Measurements from ENCODE around the gene ZBTB16.

ZBTB16 gene

GRCh38 chr11:114109206-114110090, 49.9 kb downstream of the ZBTB16 start:
- DNase-seq = no peak

GRCh38 chr11:114110123-114110522, 50.6 kb downstream of the ZBTB16 start:
- no peak for DNase-seq

- DNase-seq = peak; percentile 16
Observed at GRCh38 chr11:114110952-114111947, 51.7 kb downstream of the ZBTB16 start.

GRCh38 chr11:114115451-114115928, 56.0 kb downstream of the ZBTB16 start:
- no peak for DNase-seq

GRCh38 chr11:114116357-114116756, 56.8 kb downstream of the ZBTB16 start:
- no peak for DNase-seq

DNA sequence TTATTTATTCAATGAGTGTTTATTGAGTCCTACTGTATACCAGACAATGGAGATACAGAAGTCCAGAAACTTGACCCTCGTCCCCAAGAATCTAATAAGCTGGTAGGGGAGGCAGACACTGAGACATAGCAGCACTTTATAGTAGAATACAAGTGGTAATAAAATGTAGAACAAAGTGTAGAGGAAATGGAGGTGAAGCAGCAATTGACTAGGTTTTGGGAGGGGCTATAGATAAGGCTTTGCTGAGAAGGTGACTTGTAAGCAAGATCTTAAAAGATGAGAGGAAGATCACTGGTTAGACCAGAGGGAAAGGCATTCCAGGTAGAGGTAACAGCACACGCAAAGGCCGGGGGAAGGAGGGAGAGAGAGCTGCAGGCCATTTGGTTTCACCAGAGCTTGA, 57.3 kb downstream of the ZBTB16 start:
- no peak for DNase-seq

DNA sequence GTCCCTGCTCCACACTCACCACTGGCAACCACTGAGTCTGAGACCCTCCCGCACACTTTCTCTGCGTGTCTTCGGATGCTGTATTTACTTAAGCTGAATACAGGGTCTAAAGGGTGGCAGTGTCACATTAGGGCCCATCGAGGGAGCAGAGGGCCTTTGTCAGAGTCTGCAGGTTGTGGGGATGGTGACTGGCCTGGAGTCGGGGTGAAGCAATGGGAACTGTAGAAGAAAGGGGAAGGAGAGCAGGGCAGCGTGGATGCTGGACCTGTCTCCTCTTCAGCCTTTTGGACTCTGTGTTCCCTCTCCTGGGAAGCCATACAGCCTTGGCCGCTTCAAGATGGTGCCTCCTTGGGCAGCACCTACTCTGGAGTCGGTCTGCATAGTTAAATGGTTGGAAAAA, 61.1 kb downstream of the ZBTB16 start:
- no peak for DNase-seq

DNA sequence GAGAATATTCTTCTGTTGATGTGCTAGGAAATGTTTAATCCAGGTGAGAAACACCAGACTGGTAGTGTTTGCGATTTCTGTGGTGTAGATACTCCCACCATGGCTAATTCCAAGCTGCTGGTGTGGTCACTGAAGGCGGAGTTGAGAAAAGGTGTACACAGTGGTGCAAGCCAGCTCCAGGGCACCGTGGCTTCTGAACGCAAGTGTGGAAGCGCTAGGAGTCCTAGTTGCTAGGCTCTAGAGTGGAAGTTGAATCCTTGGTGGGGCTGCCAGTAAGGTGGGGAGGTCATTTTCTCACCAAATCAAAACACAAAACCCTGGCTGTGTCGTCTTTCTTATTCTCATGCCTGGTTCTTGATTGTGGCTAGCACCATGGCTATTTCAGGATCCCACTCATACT, 61.6 kb downstream of the ZBTB16 start:
- no peak for DNase-seq

- no peak for DNase-seq
Observed at GRCh38 chr11:114121804-114122504, 62.4 kb downstream of the ZBTB16 start.

DNA sequence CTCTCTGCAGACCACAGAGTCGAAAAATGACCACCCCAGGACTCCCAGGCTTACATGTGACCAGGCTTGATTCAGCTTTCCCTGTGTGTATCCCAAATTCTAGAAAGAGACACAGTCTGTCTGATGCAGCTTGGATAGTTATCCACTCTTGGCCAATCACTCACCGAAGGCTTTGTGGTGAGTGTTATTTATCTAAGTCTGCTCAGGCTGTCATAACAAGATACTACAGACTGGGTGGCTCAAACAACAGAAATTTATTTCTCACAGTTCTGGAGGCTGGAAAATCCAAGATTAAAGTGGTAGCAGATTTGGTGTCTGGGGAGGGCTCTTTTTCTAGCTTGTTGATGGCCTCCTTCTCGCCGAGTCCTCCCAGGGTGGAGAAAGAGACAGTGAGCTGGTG, 63.2 kb downstream of the ZBTB16 start:
- no peak for DNase-seq

- DNase-seq = no peak
Observed at GRCh38 chr11:114123692-114124330, 64.3 kb downstream of the ZBTB16 start.

DNA sequence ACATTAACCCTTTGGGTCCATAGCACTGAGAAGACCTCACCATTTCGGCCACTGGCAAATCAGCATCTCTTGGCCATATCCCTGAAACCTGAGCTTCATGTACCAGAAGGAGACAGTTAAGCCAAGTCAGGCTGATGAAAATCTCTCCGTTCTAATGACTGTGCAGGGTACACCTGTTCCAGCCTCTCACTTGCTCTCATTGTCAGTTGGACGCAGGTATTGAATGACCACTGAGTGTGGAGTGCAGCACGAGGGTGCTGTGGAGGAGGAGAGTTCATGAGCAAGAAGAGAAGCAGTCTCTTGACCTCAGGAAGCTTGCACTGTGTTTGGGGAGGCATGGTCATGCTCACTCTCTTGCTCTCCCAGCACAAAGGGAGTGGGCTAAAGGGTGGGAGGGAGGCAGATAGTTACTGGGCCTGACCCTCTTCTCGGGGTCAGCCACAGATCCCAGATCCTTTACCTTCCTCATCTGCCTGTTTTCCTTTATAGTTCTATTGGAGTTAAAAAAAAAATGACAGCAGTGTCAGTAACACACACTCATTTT, 65.2 kb downstream of the ZBTB16 start:
- no peak for DNase-seq

DNA sequence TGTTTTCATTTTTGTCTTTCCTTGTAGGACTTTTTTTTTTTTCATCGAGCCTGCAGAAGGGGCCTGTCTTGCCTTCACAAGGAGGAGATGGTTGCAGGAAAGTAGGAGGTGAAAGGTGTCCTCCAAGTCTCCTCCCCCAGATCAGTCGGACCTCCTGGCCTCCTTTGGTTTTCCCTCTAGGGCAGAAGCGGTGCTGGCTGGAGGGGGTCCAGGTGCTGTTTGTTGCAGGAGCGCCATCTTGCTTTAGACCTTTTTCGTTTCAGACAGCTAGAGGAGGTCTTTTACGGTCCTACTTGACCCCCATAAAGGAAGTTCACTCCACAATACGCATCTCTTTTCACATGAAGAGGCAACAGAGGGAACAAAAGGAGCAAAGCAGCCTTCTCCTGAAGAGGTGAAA, 66.0 kb downstream of the ZBTB16 start:
- no peak for DNase-seq

DNA sequence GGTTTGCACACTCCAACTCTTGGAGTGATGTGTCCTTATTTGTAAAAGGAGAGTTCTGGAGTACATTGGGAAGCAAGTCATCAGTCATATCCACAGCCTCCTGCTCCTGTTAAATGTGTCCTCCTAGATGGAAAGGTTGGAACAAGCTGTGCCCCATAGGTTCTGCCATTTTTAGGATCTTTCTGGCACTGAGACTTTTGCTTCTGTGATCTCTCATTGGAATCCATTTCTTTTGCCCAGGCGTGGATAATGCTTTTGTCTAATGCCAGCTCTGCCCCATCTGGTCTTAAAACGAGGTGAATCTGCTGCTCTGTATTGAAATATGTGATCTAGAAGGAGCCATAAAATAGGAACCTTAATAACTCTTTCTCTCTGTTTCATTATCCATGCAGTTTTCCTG, 66.4 kb downstream of the ZBTB16 start:
- DNase-seq = no peak

DNA sequence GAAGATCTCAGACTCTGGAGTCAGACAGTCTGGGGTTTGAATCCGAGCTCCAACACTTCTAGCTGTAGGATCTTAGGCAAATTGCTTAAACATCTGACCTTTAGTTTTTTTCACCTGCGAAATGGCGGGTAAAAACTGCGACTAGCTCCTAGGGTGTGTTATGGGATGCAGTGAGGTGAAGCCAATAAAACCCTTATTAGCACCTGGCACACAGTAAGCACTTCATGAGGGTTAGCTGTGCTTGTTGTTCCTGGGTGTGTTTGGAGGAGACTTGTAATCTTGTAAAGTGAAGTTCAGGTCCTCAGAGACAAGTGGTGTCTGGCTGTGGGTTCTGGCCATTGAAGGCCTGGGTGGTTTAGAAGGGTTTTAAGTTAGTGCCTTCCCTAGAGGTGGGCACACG, 68.9 kb downstream of the ZBTB16 start:
- no peak for DNase-seq

GRCh38 chr11:114129142-114129541, 69.6 kb downstream of the ZBTB16 start:
- DNase-seq = no peak

DNA sequence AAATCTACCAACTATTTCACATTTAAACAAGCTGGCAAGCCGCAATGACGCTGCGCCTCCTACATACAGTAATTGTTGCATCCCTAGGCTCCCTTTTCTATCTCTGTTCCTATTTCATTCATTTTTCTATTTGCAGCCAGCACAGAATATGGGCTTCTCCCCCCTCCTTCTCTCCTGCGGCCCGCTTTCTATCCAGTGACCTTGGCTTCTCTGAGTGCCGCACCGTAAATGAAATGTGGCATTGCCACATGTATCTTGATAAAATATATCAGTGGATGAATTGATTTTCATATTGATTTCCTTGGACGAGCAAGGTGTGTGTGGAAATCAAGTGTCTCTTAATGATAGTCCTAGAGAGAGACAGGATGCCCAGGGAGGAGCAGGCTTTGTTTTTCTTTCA, 70.2 kb downstream of the ZBTB16 start:
- no peak for DNase-seq

GRCh38 chr11:114130115-114130576, 70.6 kb downstream of the ZBTB16 start:
- DNase-seq = no peak

- no peak for DNase-seq
Observed at GRCh38 chr11:114130629-114131277, 71.2 kb downstream of the ZBTB16 start.

DNA sequence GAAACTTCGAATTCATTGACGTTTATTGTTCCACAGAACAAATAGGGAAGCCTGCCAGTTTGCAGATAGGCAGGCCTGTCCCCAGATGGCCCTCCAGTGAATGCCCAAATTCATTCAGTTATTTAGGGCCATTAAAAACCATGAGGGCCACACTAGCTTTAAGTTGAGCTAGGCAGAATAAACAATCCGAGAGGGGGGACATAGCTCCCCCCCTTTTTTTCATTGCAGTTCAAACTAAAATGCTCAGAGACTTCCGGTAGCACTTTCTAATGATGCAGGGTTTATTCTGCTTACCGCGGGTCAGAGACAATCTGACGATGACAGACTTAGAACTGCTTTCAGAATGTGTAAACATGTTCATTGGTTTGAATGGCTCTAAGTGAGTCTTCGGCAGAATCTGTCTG, 72.0 kb downstream of the ZBTB16 start:
- DNase-seq = no peak

- DNase-seq = no peak
Observed at GRCh38 chr11:114132417-114132816, 72.9 kb downstream of the ZBTB16 start.
